GM19035 (cell line): ENCODE measurements around the gene SCYL1.

Experiments
- ATAC-seq: cut with Tn5 transposase; IDR thresholded peaks from one replicate; pipeline ENCODE4 v1.9.1; 2021; ENCODE audit not compliant: unreplicated experiment

The SCYL1 gene

GRCh38 chr11:65551572-65552387 lies 26.9 kb downstream of the SCYL1 start:
- ATAC-seq: peak; percentile 63

- no peak for ATAC-seq
These were observed 27.6 kb downstream of the SCYL1 start for GRCh38 chr11:65552388-65552951.

GRCh38 chr11:65553301-65554001 lies 28.6 kb downstream of the SCYL1 start:
- ATAC-seq: no peak

GRCh38 chr11:65554057-65554818 lies 29.4 kb downstream of the SCYL1 start:
- no peak for ATAC-seq

GRCh38 chr11:65554842-65555430 lies 30.1 kb downstream of the SCYL1 start:
- no peak for ATAC-seq

- no peak for ATAC-seq
These were observed 30.9 kb downstream of the SCYL1 start for GRCh38 chr11:65555693-65556231.

GRCh38 chr11:65556470-65557279 lies 31.8 kb downstream of the SCYL1 start:
- no peak for ATAC-seq

GRCh38 chr11:65557280-65558001 lies 32.6 kb downstream of the SCYL1 start:
- no peak for ATAC-seq

- ATAC-seq: no peak
These were observed 33.4 kb downstream of the SCYL1 start, which contains the start of gene LTBP3 for GRCh38 chr11:65558002-65558929. TSS of gene LTBP3 (minus strand) at chr11:65558359. CDS start at chr11:65557959, 400 bp downstream.

- no peak for ATAC-seq
These were observed 34.1 kb downstream of the SCYL1 start for GRCh38 chr11:65558930-65559509.

GRCh38 chr11:65559535-65559934 lies 34.7 kb downstream of the SCYL1 start:
- no peak for ATAC-seq

GRCh38 chr11:65559951-65560537 lies 35.2 kb downstream of the SCYL1 start:
- no peak for ATAC-seq

GRCh38 chr11:65560555-65561418 lies 35.9 kb downstream of the SCYL1 start:
- no peak for ATAC-seq

- no peak for ATAC-seq
These were observed 37.1 kb downstream of the SCYL1 start for GRCh38 chr11:65562020-65562419.

- no peak for ATAC-seq
These were observed 37.9 kb downstream of the SCYL1 start for GRCh38 chr11:65562788-65563187.

GRCh38 chr11:65563601-65564000 lies 38.7 kb downstream of the SCYL1 start:
- no peak for ATAC-seq
